ENCODE results near the gene SLC29A1.
"Not testable (repeated sequence)": the region's sequence is repeated elsewhere in the genome, so short reads cannot be mapped to it uniquely, and the experiment has no call there.

The SLC29A1 gene

DNA sequence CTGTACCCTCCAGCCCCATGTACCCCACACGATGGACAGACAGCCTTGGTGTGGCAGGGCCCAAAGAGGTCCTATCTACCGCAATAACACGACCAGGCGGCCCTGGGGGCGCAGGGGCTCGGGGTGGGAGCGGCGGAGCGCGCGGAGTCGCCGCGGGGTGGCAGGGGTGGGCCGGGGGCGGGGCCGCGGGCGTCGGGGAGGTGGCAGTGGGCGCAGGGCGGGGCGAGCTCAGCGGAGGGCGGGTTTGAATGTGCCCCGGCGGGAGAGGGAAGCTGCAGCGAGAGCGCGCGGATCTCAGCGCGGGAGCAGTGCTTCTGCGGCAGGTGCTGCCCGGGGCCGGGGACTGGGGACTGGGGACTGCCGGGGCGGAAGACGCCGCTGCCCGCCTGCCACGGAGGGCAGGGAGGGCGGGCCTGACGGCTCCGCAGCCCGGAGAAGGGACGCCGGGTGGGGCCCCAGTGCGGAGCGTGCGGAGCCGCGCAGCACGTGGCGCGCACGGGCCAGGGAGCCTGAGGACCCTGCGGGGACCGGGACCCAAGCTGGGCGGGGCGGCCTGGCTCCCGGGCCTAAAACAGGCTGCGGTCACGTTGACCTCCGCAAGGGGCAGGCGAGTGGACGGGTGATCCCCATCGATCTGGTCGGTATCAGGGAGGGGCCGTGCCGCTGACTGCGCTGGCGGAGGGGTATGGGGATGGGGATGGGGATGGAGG is at the start of gene SLC29A1:
TSS of gene SLC29A1 (plus strand) at position 277 of the 710 bp plus-strand sequence. CDS start 3,719 bp downstream, outside the sequence.
- DNase-seq (ENCODE audit: low spot score in 2 of 2) = peak; percentile 75 to 76
- H3K36me3 Mint-ChIP-seq = no peaks in the 10 kb centered on the region
- no peaks in the 10 kb centered on the region for H3K27me3 Mint-ChIP-seq
- H3K9me3 Mint-ChIP-seq = no peaks in the 10 kb centered on the region
- ATAC-seq (ENCODE audit: low read depth) = peak; percentile 83
- peak within 1 kb of the TSS; percentile 88 for H3K4me3 Mint-ChIP-seq
- peak within 1 kb of the TSS; percentile 63 for H3K27ac Mint-ChIP-seq
- peaks cover 27% of the 10 kb centered on the region for H3K4me1 Mint-ChIP-seq

DNA sequence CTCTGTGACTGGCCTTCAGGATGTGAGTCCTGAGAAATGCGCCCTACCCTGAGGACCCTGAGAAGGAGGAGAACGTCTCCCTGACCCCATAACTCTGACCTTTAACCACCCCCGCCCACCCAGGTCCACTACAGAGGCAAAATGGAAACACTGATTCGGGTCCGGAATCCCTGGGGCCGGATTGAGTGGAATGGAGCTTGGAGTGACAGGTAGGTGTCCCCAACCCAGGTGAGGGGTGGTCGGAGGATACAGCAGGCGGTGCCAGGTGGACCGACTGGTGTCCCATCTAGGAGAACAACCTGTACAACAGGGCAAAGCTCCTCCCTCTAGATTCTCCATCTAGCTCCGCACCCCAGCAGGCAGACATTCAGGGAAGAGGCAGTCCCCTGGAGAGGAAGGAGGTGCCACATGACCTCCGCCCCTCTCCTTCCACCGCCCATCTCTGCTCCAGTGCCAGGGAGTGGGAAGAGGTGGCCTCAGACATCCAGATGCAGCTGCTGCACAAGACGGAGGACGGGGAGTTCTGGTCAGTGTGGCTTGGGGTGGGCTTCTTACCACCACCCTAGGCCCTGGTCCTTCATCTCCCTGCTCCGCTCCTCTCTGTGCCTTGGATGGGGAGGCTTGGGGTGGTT is 47.1 kb upstream of the SLC29A1 start:
- peaks cover 6% of the 10 kb centered on the region for H3K27me3 Mint-ChIP-seq
- H3K9me3 Mint-ChIP-seq = no peaks in the 10 kb centered on the region
- ATAC-seq (ENCODE audit: low read depth) (no peak), DNase-seq (ENCODE audit: low spot score in 2 of 2) (no peak)
- H3K27ac Mint-ChIP-seq = no peak overlapping the region
- H3K36me3 Mint-ChIP-seq = no peaks in the 10 kb centered on the region
- H3K4me1 Mint-ChIP-seq = peaks cover 10% of the 10 kb centered on the region
- no peak overlapping the region for H3K4me3 Mint-ChIP-seq

DNA sequence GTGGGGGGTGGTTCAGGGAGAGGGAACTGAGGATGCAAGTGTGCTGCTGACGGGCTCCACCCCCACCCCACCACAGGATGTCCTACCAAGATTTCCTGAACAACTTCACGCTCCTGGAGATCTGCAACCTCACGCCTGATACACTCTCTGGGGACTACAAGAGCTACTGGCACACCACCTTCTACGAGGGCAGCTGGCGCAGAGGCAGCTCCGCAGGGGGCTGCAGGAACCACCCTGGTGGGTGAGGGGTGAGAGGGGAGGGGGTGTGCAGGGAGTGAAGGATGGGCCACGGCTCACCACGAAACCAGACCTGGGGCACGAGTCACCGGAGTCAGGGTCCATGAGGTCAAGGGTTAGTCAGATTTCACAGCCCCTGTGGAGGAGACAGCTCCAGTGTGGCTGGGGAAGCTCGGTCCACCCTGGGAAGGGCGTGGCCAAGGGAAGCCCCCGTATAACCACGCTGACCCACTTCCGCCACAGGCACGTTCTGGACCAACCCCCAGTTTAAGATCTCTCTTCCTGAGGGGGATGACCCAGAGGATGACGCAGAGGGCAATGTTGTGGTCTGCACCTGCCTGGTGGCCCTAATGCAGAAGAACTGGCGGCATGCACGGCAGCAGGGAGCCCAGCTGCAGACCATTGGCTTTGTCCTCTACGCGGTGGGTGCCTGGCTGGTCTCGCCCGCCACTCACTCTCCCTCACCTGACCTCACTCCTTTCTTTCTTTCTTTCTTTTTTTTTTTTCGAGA is 46.5 kb upstream of the SLC29A1 start:
- ATAC-seq (ENCODE audit: low read depth) = peak; percentile 78
- Mint-ChIP-seq H3K27me3 (peaks cover 6% of the 10 kb centered on the region), H3K9me3 (no peaks in the 10 kb centered on the region), H3K4me1 (peaks cover 10% of the 10 kb centered on the region), H3K4me3 (no peak overlapping the region), H3K36me3 (no peaks in the 10 kb centered on the region), H3K27ac (no peak overlapping the region)
- DNase-seq (ENCODE audit: low spot score in 2 of 2) = peak; percentile 35 to 42

DNA sequence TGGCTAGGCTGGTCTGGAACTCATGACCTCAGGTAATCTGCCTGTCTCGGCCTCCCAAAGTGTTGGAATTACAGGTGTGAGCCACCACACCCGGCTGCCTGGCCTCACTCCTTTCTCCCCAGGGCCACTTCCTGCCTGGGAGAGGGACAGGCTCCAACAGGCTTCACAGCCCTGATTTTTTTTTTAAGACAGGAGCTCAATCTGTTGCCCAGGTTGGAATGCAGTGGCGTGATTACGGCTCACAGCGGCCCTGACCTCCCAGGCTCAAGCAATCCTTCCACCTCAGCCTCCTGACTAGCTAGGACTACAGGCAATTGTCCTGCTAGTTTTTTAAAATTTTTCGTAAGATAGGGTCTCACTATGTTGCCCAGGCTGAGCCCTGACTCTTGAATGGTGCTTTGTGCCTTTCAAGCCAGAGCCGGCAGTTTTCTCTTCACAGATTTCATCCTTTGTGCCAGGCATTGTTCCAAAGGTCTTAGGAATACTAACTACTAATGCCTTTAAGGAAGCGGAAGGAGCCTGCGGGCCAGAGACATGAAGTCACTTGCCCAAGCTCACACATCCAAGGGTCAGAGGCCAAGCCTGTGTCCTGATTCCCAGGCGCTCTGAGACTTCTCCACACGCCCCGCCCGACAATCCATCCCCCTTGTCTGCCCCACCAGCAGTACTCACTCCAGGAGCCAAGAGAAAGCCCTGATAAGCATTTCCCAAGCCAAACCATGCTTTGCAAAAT is 45.5 kb upstream of the SLC29A1 start:
- Mint-ChIP-seq H3K4me1 (peaks cover 8% of the 10 kb centered on the region), H3K27me3 (peaks cover 3% of the 10 kb centered on the region), H3K9me3 (no peaks in the 10 kb centered on the region), H3K36me3 (no peaks in the 10 kb centered on the region), H3K4me3 (no peak overlapping the region), H3K27ac (no peak overlapping the region)
- no peak for DNase-seq (ENCODE audit: low spot score in 2 of 2)
- ATAC-seq (ENCODE audit: low read depth) = no peak

DNA sequence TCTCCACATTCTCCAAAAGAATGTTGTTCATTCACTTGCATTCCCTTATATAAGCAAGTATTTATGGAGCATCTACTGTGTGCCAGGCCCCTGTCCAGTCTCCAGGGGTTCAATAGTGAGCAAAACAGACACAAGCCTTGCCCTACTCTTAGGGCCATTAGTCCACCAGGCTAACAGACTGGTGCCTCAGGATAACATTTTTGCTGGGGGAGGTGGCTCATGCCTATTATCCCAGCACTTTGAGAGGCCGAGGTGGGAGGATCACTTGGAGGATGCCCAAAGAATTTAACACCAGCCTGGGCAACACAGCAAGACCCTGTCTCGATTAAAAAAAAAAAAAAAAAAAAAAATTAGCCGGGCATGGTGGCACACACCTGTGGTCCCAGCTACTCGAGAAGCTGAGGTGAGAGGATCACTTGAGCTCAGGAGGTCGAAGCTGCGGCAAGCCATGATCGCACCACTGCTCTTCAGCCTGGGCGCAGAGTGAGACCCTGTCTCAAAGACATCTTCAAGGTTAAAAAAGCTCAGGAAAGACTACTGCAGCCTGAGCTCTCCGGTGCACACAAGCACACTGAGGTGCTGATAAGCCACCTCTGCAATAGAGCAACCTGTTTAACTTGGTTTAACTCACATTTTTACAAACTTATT is 44.8 kb upstream of the SLC29A1 start:
- peaks cover 7% of the 10 kb centered on the region for H3K4me1 Mint-ChIP-seq
- H3K4me3 Mint-ChIP-seq = no peak overlapping the region
- H3K27ac Mint-ChIP-seq = no peak overlapping the region
- H3K36me3 Mint-ChIP-seq = no peaks in the 10 kb centered on the region
- no peak for DNase-seq (ENCODE audit: low spot score in 2 of 2)
- H3K9me3 Mint-ChIP-seq = no peaks in the 10 kb centered on the region
- peaks cover 3% of the 10 kb centered on the region for H3K27me3 Mint-ChIP-seq
- no peak for ATAC-seq (ENCODE audit: low read depth)

DNA sequence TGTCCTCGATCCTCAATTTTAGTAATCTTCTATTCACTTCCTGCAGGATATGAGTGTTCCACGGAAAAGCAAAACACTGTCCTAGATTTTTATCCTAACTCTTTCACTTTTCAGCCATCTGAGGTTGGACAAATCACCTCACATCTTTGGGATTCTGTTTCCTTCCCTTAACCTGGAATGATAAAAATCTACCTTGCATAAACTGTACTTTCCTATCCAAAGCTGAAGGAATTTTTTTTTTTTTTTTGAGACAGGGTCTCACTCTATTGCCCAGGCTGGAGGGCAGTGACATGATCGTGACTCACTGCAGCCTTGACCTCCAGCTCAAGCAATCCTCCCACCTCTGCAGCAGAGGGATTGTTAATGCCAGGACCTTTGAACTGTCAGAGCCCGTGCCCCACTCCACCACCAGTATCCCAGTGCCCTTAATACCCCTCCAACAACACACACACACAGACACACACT is 44.3 kb upstream of the SLC29A1 start:
- Mint-ChIP-seq H3K9me3 (no peaks in the 10 kb centered on the region), H3K4me1 (peaks cover 7% of the 10 kb centered on the region), H3K36me3 (no peaks in the 10 kb centered on the region)

DNA sequence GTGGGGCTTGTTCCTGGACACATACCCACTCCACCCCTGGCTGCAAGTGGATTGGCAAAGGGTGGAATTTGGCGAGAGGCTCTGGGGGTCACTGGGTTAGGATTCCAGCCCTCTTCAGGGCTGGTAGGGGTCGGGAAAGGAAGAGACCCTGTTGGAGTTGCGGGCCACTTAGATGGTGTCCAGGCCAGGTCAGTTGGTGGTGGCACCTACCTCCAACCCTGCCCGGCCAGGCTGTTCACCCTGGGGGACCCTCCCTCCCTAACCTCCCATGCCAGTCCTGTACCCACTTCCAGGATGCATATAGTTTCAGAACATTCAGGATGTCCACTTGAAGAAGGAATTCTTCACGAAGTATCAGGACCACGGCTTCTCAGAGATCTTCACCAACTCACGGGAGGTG is 43.7 kb upstream of the SLC29A1 start:
- Mint-ChIP-seq H3K4me3 (no peak overlapping the region), H3K4me1 (peaks cover 7% of the 10 kb centered on the region), H3K9me3 (no peaks in the 10 kb centered on the region), H3K27me3 (peaks cover 5% of the 10 kb centered on the region), H3K27ac (no peak overlapping the region), H3K36me3 (no peaks in the 10 kb centered on the region)
- no peak for DNase-seq (ENCODE audit: low spot score in 2 of 2)
- no peak for ATAC-seq (ENCODE audit: low read depth)

More for the DNA sequence above, 44.3 kb upstream of the SLC29A1 start:
- ATAC-seq (ENCODE audit: low read depth) = no peak
- H3K27ac Mint-ChIP-seq = no peak overlapping the region
- H3K27me3 Mint-ChIP-seq = peaks cover 2% of the 10 kb centered on the region
- DNase-seq (ENCODE audit: low spot score in 2 of 2) = no peak
- H3K4me3 Mint-ChIP-seq = no peak overlapping the region

DNA sequence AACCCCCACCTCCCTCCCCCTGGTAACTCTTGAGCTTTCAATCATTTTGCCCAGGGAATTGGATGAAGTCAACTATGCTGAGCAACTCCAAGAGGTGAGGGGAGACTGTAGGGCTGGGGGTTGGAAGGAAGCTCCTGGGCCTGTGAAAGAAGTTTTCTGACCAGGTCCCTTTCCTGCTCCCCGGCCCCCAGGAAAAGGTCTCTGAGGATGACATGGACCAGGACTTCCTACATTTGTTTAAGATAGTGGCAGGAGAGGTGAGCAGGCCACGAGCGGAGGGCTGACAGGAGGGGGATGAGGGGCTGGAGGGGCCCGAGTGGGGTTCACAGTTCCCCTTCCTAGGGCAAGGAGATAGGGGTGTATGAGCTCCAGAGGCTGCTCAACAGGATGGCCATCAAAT is 43.0 kb upstream of the SLC29A1 start:
- no peaks in the 10 kb centered on the region for H3K9me3 Mint-ChIP-seq
- DNase-seq (ENCODE audit: low spot score in 2 of 2) (no peak), ATAC-seq (ENCODE audit: low read depth) (no peak)
- H3K4me1 Mint-ChIP-seq = peaks cover 7% of the 10 kb centered on the region
- H3K4me3 Mint-ChIP-seq = no peak overlapping the region
- H3K27ac Mint-ChIP-seq = no peak overlapping the region
- no peaks in the 10 kb centered on the region for H3K36me3 Mint-ChIP-seq
- peaks cover 7% of the 10 kb centered on the region for H3K27me3 Mint-ChIP-seq

DNA sequence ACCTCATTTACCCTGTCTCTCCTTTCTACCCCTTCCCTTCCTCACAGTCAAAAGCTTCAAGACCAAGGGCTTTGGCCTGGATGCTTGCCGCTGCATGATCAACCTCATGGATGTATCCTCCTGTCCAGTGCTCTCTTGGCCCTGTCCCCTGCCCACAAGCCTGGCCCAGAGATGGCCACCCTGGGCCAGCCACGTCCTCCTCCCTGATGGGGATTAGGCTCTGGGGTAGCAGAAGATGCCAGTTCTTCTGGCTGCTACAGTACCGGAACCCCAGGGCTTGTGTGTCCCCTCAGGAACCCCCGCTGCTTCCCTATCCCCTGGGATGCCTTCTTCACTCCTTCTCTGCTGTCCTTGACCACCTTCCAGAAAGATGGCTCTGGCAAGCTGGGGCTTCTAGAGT is 42.5 kb upstream of the SLC29A1 start:
- DNase-seq (ENCODE audit: low spot score in 2 of 2) = no peak
- Mint-ChIP-seq H3K27me3 (peaks cover 9% of the 10 kb centered on the region), H3K4me3 (no peak overlapping the region), H3K27ac (no peak overlapping the region), H3K9me3 (no peaks in the 10 kb centered on the region), H3K36me3 (no peaks in the 10 kb centered on the region), H3K4me1 (peaks cover 7% of the 10 kb centered on the region)
- no peak for ATAC-seq (ENCODE audit: low read depth)

DNA sequence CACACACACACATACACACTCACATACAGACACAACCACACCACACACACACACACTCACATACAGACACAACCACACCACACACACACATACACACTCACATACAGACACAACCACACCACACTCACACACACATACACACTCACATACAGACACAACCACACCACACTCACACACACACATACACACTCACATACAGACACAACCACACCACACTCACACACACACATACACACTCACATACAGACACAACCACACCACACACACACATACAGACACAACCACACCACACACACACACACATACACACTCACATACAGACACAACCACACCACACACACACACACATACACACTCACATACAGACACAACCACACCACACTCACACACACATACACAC is 41.6 kb upstream of the SLC29A1 start:
- not testable (repeated sequence) for H3K4me1 Mint-ChIP-seq; H3K36me3 Mint-ChIP-seq; H3K9me3 Mint-ChIP-seq; DNase-seq (ENCODE audit: low spot score in 2 of 2); H3K4me3 Mint-ChIP-seq; H3K27ac Mint-ChIP-seq; ATAC-seq (ENCODE audit: low read depth)
- peaks cover 12% of the 10 kb centered on the region for H3K27me3 Mint-ChIP-seq

DNA sequence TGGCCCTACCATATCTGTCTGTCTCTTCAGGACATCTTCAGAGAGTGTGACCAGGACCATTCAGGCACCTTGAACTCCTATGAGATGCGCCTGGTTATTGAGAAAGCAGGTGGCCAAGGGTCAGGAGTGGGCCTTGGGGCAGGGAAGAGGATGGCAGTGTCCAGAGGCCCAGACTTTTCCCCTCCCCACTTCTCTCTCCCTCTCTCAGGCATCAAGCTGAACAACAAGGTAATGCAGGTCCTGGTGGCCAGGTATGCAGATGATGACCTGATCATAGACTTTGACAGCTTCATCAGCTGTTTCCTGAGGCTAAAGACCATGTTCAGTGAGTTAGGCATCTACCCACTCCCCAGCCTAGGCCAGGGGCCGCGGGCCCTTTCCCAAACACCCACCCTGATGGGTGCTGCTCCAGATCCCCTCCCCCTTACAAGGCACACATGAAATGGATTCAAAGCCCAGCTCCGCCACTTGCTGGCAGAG is 40.4 kb upstream of the SLC29A1 start:
- no peak for DNase-seq (ENCODE audit: low spot score in 2 of 2)
- Mint-ChIP-seq H3K36me3 (no peaks in the 10 kb centered on the region), H3K4me1 (peaks cover 3% of the 10 kb centered on the region), H3K9me3 (no peaks in the 10 kb centered on the region), H3K27ac (no peak overlapping the region), H3K4me3 (no peak overlapping the region), H3K27me3 (peaks cover 14% of the 10 kb centered on the region)
- no peak for ATAC-seq (ENCODE audit: low read depth)

DNA sequence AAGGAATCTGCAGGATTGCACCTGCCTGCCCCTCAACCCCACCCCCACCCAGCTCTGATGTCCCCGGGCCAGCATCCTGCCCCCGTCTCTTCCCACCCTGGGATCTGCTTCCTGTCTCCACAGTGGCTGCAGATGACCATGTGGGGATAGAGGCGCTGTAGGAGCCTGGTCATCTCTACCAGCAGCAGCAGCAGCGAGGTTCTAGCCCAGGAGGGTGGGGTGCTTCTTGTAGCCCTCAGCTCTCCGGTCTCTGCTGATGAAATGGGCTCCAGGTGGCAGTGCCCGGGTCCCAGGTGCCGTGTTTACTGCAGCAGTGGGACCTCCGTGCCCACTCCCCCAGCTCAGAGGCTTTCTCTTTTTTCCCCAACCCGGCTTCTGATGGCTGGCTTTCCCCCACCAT is 39.6 kb upstream of the SLC29A1 start:
- DNase-seq (ENCODE audit: low spot score in 2 of 2) = no peak
- no peak overlapping the region for H3K27ac Mint-ChIP-seq
- no peak for ATAC-seq (ENCODE audit: low read depth)
- H3K4me3 Mint-ChIP-seq = no peak overlapping the region
- no peaks in the 10 kb centered on the region for H3K9me3 Mint-ChIP-seq
- H3K4me1 Mint-ChIP-seq = peaks cover 3% of the 10 kb centered on the region
- H3K36me3 Mint-ChIP-seq = no peaks in the 10 kb centered on the region
- peaks cover 14% of the 10 kb centered on the region for H3K27me3 Mint-ChIP-seq

DNA sequence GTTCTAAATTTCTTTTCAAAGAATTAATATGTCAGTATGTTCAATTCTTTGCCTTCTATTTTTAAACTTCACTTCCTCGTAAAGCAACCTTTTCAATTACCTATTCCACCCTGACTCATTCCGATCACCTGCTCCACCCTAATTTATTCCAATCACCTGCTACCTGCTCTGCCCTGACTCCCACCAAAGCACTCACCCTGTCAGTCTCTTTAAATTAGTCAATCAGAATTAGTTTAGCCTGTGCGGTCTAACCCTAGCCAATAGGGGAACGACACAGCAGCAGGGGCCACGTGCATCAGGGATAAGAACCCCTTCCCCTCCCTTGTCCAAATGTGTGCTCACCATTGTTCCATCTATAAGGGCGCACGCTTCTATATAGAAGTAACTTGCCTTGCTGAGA is 38.0 kb upstream of the SLC29A1 start:
- H3K4me1 Mint-ChIP-seq; DNase-seq (ENCODE audit: low spot score in 2 of 2); ATAC-seq (ENCODE audit: low read depth); H3K36me3 Mint-ChIP-seq; H3K9me3 Mint-ChIP-seq; H3K27ac Mint-ChIP-seq; H3K4me3 Mint-ChIP-seq: not testable (repeated sequence)
- H3K27me3 Mint-ChIP-seq = peaks cover 14% of the 10 kb centered on the region

All from memory B cell (primary cell).